Peyer's patch (tissue), 4 donors: ENCODE data around the gene NENF.

Experiments
- POLR2A ChIP-seq, 2 donors: fragments of 450-650 bp; IDR thresholded peaks; one replicate each; pipeline ENCODE4 v1.5.1; 2017; ENCODE audit warnings: antibody characterized with exemption in 2 of 2, mild to moderate bottlenecking in 2 of 2, moderate library complexity in 2 of 2
- TF ChIP-seq, protein P1 (sequence below), 6 experiments: fragments of 450-650 bp in 4 of 6; fragments of 200-600 bp in 2 of 6; sonication (generic) in 1 of 6; IDR thresholded peaks; one replicate each; pipeline ENCODE4 v1.5.1; 2017 to 2019; ENCODE audit warnings: antibody characterized with exemption in 6 of 6, mild to moderate bottlenecking in 3 of 6, moderate library complexity in 1 of 6

DNA sequence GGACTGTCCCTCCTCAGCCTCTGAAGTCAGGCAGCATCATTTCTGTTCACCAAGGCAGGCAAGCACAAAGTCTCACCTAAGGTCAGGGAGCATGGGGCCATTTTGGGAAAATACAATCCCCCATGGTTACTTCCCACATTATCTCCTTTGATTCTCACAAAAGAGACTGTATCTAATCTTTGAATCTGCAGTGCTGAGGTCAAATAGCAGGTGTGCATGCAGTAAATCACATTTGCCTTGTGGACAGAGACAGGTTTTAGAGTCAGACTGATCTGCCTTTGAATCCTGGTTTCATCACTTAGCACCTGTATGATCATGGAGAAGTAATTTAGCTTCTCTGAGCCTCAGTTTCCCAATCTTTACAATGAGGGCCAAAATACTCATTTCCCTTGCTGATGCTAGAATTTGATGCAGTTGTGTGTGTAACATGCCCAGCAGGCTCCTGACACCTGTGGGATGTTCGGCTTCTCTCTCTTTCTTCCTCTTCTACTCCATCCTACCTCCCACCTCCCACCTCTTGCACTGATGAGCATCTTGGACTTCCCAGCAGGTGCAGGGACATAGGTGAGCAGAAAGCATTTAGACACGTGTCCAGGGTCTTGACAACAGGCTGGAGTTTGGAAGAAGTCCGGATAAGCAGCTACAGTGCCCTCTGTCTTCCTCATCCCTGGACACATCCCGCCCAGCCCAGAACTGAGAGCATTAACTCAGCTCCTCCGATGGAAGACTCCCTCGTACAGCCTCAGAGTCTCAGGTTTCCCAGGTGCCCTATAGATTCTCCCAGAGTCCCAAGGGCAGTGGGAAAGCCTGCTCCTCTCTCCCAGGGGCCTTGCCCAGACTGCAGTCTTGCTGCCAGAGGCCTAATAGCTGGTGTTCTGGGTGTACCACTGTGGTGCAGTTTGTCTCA, 18.9 kb downstream of the NENF start:
- TF ChIP-seq, protein P1, sequence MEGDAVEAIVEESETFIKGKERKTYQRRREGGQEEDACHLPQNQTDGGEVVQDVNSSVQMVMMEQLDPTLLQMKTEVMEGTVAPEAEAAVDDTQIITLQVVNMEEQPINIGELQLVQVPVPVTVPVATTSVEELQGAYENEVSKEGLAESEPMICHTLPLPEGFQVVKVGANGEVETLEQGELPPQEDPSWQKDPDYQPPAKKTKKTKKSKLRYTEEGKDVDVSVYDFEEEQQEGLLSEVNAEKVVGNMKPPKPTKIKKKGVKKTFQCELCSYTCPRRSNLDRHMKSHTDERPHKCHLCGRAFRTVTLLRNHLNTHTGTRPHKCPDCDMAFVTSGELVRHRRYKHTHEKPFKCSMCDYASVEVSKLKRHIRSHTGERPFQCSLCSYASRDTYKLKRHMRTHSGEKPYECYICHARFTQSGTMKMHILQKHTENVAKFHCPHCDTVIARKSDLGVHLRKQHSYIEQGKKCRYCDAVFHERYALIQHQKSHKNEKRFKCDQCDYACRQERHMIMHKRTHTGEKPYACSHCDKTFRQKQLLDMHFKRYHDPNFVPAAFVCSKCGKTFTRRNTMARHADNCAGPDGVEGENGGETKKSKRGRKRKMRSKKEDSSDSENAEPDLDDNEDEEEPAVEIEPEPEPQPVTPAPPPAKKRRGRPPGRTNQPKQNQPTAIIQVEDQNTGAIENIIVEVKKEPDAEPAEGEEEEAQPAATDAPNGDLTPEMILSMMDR (IDR thresholded peaks at IDR 0.05): no peak
- no peak for TF ChIP-seq POLR2A (IDR thresholded peaks at IDR 0.05)
